ENCODE data around the gene HDAC11.
"Not testable (repeated sequence)": the region's sequence is repeated elsewhere in the genome, so short reads cannot be mapped to it uniquely, and the experiment has no call there.

Gene HDAC11

GRCh38 chr3:13493867-13494441, 13.8 kb downstream of the HDAC11 start:
- DNase-seq, result no peak

GRCh38 chr3:13494463-13495350, 14.6 kb downstream of the HDAC11 start:
- DNase-seq, result no peak

- no peak for DNase-seq
These were observed 15.3 kb downstream of the HDAC11 start for GRCh38 chr3:13495351-13495813.

GRCh38 chr3:13495921-13496723, 16.0 kb downstream of the HDAC11 start:
- peak; percentile 72 for DNase-seq

- no peak for DNase-seq
These were observed 16.8 kb downstream of the HDAC11 start for GRCh38 chr3:13496879-13497278.

- no peak for DNase-seq
These were observed 17.3 kb downstream of the HDAC11 start for GRCh38 chr3:13497386-13497785.

GRCh38 chr3:13498354-13499060, 18.4 kb downstream of the HDAC11 start:
- DNase-seq, result no peak

- DNase-seq, result not testable (repeated sequence)
These were observed 19.1 kb downstream of the HDAC11 start for GRCh38 chr3:13499246-13499645.

- no peak for DNase-seq
These were observed 20.2 kb downstream of the HDAC11 start for GRCh38 chr3:13500133-13500885.

GRCh38 chr3:13501056-13501455, 20.9 kb downstream of the HDAC11 start:
- no peak for DNase-seq

GRCh38 chr3:13501521-13501920, 21.4 kb downstream of the HDAC11 start:
- DNase-seq, result no peak

GRCh38 chr3:13501958-13502790, 22.1 kb downstream of the HDAC11 start:
- DNase-seq, result no peak

- DNase-seq, result no peak
These were observed 22.6 kb downstream of the HDAC11 start for GRCh38 chr3:13502791-13503060.

GRCh38 chr3:13504161-13504831, 24.2 kb downstream of the HDAC11 start:
- DNase-seq, result no peak

GRCh38 chr3:13505147-13506130, 25.3 kb downstream of the HDAC11 start:
- no peak for DNase-seq

- no peak for DNase-seq
These were observed 26.1 kb downstream of the HDAC11 start for GRCh38 chr3:13506239-13506638.

- DNase-seq, result no peak
These were observed 26.6 kb downstream of the HDAC11 start for GRCh38 chr3:13506680-13507079.

GRCh38 chr3:13507247-13507569, 27.1 kb downstream of the HDAC11 start:
- DNase-seq, result no peak

- no peak for DNase-seq
These were observed 27.6 kb downstream of the HDAC11 start for GRCh38 chr3:13507570-13508339.

All from CD4-positive, alpha-beta T cell treated with Interleukin-10 for 1 hour (primary cell).